ENCODE measurements around the gene SCAF4.
"Not testable (repeated sequence)": the region's sequence is repeated elsewhere in the genome, so short reads cannot be mapped to it uniquely, and the experiment has no call there.

SCAF4 gene

DNA sequence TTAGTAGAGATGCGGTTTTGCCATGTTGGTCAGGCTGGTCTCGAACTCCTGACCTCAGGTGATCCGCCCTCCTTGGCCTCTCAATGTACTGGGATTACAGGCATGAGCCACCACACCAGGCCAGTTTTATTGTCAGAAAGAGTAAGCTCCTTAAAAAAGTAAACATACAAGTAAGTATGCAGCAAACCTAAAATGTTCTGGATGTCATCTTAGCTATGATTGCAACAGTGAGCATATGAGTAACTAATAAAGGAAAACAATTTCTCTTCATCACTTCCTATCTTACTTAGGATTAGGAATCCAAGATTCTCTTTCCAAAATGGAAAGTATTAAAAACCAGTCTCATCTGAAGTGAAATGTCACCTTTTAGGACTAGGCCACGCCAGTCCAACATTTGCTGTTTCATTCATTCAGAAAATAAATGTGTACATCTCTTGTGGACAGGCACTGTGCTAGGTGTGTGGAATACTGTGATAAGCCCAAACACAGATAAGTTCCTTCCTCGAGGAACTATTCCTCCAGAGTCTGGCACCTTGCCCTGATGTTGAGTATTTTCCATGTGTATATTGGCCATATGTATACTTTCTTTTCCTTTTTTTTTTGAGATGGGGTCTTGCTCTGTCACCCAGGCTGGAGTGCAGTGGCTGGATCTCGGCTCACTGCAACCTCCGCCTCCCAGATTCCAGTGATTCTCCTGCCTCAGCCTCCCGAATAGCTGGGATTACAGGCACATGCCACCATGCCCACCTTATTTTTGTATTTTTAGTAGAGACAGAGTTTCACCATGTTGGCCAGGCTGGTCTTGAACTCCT is 5.9 kb upstream of the SCAF4 start:
- DNase-seq (ENCODE audit: low read depth), result not testable (repeated sequence)

- DNase-seq (ENCODE audit: low read depth), result no peak
Observed at GRCh38 chr21:31735511-31735992, 3.6 kb upstream of the SCAF4 start.

- DNase-seq (ENCODE audit: low read depth), result no peak
Observed at GRCh38 chr21:31733551-31734149, 1.7 kb upstream of the SCAF4 start.

- DNase-seq (ENCODE audit: low read depth), result no peak
Observed at GRCh38 chr21:31732597-31733550, 956 bp upstream of the SCAF4 start.

DNA sequence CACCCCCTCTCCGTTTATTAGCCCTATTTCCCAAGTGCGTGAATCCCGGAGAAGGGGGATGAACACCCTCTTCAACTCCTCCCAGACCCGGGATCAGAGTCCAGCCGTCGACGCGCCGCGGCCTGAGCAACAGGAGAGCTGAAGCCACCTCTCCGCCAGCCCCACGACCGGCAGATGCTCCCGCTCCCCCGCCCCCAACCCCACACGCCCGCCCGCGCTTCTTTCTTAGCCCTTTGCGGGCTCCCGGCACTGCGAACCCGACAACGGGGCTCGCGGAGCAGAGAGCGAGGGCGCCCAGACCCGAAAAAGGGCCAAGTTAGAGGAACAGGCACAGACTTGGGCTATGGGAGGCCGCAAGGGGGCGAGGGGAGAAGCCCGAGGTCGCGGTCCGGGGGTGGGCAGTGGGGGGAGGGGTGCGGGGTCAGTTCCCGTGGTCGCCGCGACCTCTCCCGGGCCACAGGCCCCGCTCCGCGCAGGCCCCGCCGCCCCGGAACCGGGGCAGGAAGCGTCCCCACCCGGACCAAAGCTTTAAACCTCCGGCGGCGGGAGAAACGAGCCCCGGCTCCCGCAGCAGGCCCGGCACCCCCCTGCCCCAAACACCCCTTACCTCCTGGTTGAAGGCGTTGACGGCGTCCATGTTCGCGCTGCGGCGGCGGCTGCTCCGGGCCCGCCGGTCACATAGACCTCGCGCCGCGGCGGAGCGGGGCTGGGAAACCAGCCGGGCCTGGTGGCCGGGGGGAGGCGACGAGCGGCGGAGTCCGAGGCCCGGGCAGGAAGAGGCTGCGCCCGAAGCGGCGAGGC is 662 bp downstream of the SCAF4 start:
- peak; percentile 15 for DNase-seq (ENCODE audit: low read depth)

DNA sequence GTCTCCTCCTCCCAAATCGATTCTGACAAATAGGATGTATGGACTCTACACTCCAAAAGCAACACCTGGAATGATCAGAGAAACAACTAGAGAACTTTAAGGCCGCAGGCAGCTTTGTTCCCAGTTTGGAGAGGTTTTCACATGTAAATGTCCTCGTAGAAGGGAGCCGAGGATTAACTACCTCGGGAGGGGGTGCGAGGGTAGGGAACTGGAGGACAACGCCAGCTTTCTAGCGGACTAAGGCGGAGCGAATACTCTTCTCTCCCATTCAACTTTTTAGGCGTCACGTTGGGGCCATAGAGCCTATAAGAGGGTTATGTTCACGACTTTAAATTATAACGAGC is 1.2 kb downstream of the SCAF4 start:
- no peak for DNase-seq (ENCODE audit: low read depth)

DNA sequence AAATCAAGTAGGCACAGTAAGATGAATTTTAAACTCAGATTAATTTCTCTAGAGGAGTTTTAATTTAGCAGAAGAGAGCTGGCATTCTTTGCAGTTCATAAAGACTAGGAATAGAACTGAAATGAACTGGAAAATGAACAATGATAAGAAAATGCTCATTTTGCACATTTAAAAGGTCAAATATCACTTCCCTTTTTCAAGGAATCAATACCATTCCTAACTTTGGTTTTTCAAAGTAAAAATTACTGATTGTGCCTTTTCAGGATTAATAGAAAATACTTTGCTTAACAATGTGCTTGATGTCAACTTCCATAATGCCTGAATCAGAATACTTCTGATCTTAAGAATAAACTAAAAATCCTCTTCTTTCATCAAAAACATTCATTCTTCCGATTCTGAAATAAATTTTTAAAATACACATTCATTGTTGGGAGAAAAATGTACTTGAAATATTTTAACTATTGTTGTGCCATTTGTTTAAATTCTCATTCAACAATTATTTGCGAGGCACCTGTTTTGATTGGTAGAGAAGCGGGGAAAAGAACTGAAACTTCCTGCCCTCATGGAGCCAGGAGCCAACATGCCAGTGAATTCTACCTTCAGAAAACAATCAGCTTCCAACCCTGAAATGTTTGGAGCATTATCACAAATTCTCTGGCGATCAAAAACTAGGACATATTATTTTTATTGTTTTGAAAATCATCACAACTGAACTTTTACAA is 2.1 kb downstream of the SCAF4 start:
- no peak for DNase-seq (ENCODE audit: low read depth)

- no peak for DNase-seq (ENCODE audit: low read depth)
Observed at GRCh38 chr21:31728952-31729351, 3.0 kb downstream of the SCAF4 start.

- no peak for DNase-seq (ENCODE audit: low read depth)
Observed at GRCh38 chr21:31728191-31728590, 3.7 kb downstream of the SCAF4 start.

GRCh38 chr21:31727181-31727580 is 4.7 kb downstream of the SCAF4 start:
- no peak for DNase-seq (ENCODE audit: low read depth)

DNA sequence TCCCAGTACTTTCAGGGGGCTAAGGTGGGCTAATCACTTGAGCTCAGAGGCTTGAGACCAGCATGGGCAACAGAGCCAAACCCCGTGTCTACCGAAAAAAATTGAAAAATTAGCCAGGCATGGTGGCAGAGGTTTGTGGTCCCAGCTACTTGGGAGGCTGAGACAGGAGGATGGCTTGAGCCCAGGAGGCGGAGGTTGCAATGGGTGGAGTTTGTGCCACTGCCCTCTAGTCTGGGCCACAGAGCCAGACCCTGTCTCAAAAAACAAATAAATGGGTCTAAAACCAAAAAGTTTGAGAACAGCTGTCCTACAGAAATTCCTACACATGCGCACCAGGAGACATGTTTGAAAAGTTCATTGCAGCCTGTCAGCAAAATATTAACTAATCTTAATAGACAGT is 5.5 kb downstream of the SCAF4 start:
- DNase-seq (ENCODE audit: low read depth), result no peak

GRCh38 chr21:31725202-31725839 is 6.6 kb downstream of the SCAF4 start:
- no peak for DNase-seq (ENCODE audit: low read depth)

DNA sequence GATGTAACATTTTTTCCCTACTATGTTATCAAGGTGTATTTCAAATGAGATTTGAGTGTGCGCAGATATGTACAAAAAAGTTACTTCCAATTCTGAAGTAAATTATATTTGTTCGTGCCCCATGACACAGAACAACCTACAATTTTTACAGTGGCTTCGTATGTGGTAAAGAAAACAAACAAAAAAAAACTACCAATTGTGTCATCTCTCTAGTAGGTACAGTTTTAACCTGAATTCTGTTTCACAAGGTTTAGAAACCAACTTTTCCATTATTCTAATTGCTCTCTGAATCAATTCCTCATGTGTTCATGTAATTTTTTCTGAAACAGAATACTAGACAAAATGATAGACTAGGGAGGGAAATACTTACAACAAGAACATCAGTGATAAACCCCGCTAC is 7.4 kb downstream of the SCAF4 start:
- DNase-seq (ENCODE audit: low read depth), result no peak

- no peak for DNase-seq (ENCODE audit: low read depth)
Observed at GRCh38 chr21:31721381-31721780, 10.5 kb downstream of the SCAF4 start.

DNA sequence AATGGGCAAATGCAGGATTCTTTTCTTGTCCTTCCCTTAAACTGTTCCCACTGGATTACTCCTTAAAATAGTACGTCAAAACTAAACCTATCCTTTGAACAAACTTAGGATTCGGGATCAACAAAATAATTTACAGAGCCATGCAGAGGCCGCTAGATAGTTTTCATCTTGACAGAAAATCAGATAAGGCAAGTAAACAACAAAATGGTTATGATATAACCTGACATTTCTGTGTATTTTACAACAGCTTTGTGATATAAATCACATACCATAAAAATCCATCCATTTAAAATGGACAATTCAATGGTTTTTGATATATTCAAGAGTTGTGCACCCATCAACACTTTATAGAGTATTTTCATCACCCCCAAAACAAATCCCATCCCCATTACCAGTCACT is 11.2 kb downstream of the SCAF4 start:
- DNase-seq (ENCODE audit: low read depth), result no peak

GRCh38 chr21:31720330-31720729 is 11.6 kb downstream of the SCAF4 start:
- DNase-seq (ENCODE audit: low read depth), result no peak

- no peak for DNase-seq (ENCODE audit: low read depth)
Observed at GRCh38 chr21:31716106-31716505, 15.8 kb downstream of the SCAF4 start.

GRCh38 chr21:31714741-31715365 is 17.1 kb downstream of the SCAF4 start:
- no peak for DNase-seq (ENCODE audit: low read depth)

DNA sequence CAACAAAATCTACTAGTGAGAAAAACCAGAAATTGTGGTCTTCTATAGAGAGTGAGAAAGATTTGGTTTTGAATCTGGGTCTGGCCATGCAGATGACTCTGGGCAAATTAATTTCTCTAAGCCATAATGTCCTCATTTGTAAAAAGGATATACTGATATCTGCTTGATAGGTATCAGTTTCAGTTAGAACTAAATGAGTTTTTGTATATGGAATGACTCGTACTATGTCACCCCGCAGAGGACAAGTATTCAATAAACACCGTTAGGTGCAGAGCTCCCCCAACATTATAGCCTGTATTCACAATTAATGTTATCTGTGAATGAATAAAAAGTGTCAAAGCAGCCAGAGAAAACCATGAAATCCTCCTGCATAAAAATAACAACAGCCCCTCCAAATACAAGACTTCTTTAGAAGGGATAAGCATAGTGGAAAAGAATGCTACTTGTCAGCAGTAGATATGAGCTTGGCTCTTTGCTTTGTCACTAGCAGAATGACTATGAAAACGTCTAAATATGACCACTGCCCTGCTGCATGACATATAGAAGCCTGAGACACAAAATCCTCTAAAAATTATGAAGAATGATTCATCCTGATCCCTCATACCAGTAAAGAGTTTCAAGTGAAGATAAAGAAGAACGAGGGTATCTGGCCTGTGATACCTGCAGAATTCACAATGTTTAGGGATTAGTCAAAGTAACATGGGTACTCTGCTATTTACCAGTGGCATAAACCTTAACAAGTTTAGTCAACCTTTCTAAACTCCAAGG is 17.8 kb downstream of the SCAF4 start:
- DNase-seq (ENCODE audit: low read depth), result no peak
